GM21825 (cell line): ENCODE results near the gene HRCT1.
"Not testable (repeated sequence)": the region's sequence is repeated elsewhere in the genome, so short reads cannot be mapped to it uniquely, and the experiment has no call there.

Experiments used
- ATAC-seq: cut with Tn5 transposase; IDR thresholded peaks from one replicate; pipeline ENCODE4 v1.9.1; 2021; ENCODE audit warnings: mild to moderate bottlenecking, moderate library complexity; ENCODE audit not compliant: unreplicated experiment

HRCT1 gene

GRCh38 chr9:35892051-35892450 lies 14.0 kb upstream of the HRCT1 start:
- ATAC-seq: no peak

DNA sequence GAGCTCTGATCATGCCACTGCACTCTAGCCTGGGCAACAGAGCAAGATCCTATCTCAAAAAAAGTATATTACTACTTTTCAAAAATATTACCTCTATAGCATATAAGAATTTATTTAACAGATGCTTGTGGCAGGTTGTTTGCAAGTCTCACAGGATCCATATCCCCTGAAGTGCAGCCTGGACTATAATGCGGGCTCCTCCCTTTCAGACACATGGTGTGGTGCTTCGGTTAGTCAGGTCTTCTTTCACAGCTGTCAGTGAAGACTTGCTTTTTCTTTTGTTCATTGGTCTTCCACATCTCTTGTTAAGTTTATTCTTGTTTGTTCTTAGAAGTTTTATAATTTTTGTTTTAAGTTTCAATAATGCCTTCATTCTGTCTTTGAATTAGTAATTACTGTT lies 9.4 kb upstream of the HRCT1 start:
- no peak for ATAC-seq

GRCh38 chr9:35897376-35898099 lies 8.5 kb upstream of the HRCT1 start:
- not testable (repeated sequence) for ATAC-seq

DNA sequence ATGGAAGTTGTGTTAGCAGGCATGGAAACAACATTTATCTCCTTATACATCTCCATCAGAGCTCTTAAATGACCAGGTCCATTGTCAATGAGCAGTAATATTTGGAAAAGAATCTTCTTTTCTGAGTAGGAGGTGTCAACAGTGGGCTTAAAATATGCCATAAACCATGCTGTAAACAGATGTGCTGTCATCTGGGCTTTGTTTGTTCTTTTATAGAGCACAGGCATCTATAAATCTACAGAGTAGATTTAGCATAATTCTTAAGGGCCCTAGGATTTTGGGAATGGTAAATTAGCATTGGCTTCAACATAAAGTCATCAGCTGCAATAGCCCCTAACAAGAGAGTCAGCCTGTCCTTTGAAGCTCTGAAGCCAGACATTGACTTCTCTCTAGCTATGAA lies 7.7 kb upstream of the HRCT1 start:
- no peak for ATAC-seq

DNA sequence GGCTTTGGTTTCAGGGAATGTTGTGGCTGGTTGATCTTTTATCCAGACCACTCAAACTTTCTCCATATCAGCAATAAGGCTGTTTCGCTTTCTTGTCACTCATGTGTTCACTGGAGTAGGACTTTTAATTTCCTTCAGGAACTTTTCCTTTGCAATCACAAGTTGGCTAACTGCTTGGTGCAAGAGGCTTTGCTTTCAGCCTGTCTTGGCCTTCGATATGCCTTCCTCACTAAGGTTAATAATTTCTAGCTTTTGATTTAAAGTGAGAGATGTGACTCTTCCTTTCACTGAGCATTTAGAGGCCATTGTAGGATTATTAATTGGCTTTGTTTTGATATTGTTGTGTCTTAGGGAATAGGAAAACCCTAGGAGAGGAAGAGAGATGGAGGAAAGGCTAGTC lies 7.0 kb upstream of the HRCT1 start:
- ATAC-seq: no peak

DNA sequence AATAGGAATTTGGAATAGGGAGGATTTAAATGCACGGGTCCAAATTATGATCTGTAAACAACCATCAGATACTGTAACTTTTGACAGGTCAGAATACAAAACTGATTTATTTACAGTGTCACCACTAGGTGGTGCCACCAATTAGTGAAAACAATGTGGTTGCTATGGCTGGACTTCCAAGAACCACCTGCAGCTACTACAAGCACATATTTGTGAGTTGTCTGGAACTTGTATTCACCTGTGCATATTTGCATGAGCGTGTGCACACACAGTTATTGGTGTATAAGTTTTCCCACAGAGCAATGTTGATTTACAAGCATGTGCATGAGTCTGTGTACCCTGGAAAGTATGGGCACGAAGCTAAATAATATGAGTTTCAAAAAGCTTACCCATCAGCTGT lies 3.0 kb upstream of the HRCT1 start:
- no peak for ATAC-seq

DNA sequence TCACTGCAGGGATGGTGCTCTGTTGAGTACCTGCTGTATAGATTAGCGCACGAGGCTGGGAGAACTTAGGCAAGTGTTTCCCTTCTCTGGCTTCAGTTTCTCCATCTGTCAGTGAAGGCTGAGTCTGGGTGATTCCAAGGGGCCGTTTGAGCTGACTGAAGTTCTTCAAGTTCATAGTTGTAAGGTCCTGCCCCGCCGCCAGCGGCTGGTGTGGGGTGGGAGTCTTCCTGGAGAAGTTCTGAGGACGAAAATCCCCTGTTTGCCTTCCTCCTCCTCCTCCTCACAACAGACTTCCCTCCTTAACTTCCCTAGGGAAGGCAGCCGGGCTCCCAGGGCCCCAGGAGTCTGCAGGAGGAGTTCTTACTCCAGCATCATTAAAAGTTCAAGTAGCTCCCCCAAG lies 1.7 kb upstream of the HRCT1 start:
- no peak for ATAC-seq

- ATAC-seq: no peak
Measured at GRCh38 chr9:35905051-35905781, 786 bp upstream of the HRCT1 start.

GRCh38 chr9:35906923-35907699 lies 1.1 kb downstream of the HRCT1 start:
- ATAC-seq: no peak

GRCh38 chr9:35907711-35908503 lies 1.9 kb downstream of the HRCT1 start:
- no peak for ATAC-seq

GRCh38 chr9:35908504-35909125 lies 2.6 kb downstream of the HRCT1 start:
- ATAC-seq: no peak

DNA sequence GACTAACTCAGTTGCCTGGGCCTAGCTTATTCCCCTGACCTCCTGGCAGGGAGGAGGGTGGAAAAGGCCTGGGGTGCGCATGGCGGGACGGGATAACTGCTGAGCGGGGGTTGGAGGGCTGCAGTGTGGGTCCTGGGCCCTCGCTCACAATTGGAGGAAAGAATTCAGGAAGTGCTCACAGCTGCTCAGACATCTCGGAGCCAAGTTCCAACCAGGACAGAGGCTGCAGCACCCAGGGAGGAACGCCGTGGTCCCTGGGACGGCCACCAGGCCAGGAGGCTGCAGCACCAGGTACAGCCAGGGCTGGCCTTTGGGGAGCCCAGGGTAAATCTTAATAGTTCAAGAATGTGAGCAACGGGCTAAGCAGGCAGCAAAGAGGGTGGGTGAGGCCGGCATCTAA lies 3.3 kb downstream of the HRCT1 start, which contains the start of gene SPAAR:
Gene SPAAR, plus strand, starts transcription at position 217 of the 400 bp plus-strand sequence. CDS start 974 bp downstream, outside the sequence.
- ATAC-seq: no peak

- no peak for ATAC-seq
Measured at GRCh38 chr9:35909687-35910612, 3.9 kb downstream of the HRCT1 start.

GRCh38 chr9:35910613-35911359 lies 4.8 kb downstream of the HRCT1 start:
- ATAC-seq: no peak

GRCh38 chr9:35911690-35912089 lies 5.7 kb downstream of the HRCT1 start:
- ATAC-seq: no peak

GRCh38 chr9:35912791-35913400 lies 6.9 kb downstream of the HRCT1 start:
- no peak for ATAC-seq

GRCh38 chr9:35913429-35913828 lies 7.4 kb downstream of the HRCT1 start:
- not testable (repeated sequence) for ATAC-seq

DNA sequence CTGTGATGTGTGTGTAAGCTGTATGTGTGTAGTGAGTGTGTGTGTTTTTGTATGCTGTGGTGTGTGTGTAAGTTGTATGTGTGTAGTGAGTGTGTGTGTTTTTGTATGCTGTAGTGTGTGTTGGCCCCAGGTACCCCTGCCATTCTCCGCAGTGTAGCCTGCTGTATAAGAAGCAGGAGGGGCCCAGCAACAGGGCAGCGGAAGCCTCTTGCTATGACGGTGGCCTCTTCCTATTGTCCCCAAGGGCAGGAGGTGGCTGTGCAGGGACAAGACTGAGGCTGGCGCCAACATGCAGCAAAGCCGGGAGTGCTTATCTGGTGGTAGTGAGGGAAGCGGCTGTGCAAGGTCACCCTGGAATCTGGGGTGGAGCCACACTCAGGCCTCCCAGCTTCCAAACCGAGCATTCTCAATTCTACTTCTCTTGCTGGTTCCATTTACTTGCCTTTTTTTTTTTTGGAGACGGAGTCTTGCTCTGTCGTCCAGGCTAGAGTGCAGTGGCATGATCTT lies 8.4 kb downstream of the HRCT1 start:
- no peak for ATAC-seq
